ENCODE data around the gene AADACL3.

GRCh38 chr1:12738934-12739333, 23.0 kb downstream of the AADACL3 start:
- TF ChIP-seq CTCF (IDR thresholded peaks at IDR 0.05) (no peak), POLR2A (IDR thresholded peaks at IDR 0.05) (no peak)

Data from uterus (tissue), 2 donors.